NCI-H1930 (cell line): ENCODE data around the gene TBXAS1.
"Not testable (repeated sequence)": the region's sequence is repeated elsewhere in the genome, so short reads cannot be mapped to it uniquely, and the experiment has no call there.

Experiments
- DNase-seq, 2 experiments: peaks; one replicate each; lab custom pipeline; 2025; lab: John Stamatoyannopoulos, UW

TBXAS1 gene

GRCh38 chr7:139914306-139915267 is 85.5 kb downstream of the TBXAS1 start:
- DNase-seq: no peak

DNA sequence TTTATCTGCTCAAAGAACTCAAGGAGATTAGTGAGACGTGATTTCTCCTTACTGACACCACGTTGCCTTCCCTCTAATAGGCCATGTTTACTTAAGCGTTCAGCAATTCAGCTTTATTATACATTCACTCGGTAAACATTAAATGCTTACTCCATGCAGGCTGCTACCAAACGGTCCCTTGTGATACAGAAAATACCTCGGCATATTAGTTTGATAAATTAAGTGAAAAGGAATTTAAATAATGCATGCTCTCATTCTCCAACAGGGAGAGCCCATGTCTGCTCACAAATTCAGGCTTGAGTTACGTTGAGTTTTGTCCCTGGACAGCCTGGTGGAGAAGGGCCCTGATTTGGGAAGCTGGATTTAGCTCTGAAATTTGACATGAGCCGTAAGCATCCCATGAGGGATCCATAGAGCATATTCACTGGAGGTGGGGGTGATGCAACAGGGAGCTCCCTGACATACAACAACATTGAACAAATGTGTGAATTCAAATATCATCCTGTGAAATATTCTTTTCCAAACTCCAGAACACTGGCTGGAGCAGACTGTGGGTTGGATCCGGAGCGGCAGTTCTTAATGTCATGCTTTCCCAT is 86.3 kb downstream of the TBXAS1 start:
- DNase-seq: no peak

DNA sequence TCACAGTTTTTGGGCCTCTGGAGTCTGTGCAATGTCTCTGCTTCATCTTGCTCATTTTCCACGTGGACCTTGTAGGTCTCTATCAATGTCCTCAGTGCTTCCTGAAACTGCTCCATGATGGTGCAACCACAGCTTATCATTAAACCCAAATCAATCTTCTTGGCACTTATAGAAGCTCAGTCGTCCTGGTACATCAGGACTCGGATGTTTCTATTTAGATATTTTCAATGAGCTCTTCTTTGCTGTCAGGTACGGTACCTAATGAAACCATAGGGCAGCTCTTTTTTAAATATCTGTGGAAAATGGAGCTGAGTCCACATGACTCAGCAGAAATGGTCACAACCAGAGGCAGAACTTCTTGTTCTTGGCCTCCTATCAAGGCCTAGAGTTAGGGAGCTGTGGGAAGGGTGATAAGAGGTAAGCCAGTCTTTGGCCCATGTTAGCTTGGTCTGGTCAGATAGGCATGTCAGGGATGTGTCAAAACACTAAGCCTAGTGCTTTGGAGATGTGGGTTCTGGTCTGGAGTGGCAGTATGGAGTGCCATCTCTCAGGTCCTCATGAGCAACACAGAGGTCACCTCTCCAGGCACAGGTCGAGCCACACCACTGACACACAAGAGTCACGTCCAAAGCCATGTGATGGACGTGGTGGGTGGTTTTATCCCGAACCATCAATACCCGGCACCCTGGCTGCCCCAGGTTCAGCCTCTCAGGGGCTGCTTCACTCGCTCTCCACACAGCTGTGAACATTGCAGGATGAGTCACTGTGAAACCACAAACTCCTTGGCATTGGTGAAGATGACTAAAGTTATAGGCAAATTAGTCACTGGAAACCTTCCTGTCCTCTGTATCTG is 87.0 kb downstream of the TBXAS1 start:
- no peak for DNase-seq

DNA sequence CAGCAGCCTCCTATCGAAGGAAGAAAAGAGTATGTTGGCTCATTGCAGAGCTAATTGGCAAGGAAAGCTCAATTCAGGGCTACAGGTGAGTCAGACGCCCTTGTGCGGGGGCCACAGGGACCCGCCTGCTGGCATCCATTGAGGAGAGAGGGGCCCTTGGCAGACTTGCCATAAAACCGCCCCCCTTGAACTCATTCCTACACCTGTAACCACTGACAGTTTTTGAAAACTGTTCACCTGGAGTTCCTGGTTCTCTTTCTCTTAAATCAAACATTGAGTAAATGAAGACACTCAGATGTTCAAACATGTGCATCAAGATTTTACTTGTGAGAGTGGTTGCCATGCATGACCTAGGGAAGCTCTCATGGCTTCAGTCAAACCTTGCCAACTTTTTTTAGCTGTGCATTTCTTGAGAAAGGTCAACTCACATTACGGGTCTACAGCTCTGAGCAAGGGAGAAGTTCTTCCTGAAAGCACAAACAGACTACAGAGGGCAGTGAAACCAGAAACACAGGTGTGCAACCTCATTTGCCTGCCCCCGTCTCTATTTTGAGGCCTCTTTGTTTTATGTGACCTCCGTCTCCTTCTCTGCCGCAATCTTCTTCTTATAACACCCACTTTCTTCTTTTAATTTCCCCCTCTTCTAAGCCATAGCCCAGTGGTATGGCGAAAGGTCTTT is 87.8 kb downstream of the TBXAS1 start:
- DNase-seq: no peak

GRCh38 chr7:139917851-139918250 is 88.8 kb downstream of the TBXAS1 start:
- DNase-seq: no peak

GRCh38 chr7:139918480-139918879 is 89.4 kb downstream of the TBXAS1 start:
- DNase-seq: no peak

DNA sequence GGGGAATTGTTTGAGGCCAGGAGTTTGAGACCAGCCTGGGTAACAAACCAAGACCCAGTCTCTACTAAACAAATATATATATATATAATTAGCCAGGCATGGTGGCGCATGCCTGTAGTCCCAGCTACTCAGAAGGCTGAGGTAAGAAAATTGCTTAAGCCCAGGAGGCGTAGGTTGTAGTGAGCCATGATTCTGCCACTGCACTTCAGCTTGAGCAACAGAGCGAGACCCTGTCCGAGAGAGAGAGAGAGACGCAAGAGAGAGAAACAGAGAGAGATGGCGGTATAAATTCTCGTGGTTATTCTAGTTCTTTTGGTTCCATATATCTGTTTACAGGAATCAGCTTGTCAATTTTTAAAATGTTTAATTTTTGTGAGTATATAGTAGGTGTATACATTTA is 94.0 kb downstream of the TBXAS1 start:
- DNase-seq: no peak

DNA sequence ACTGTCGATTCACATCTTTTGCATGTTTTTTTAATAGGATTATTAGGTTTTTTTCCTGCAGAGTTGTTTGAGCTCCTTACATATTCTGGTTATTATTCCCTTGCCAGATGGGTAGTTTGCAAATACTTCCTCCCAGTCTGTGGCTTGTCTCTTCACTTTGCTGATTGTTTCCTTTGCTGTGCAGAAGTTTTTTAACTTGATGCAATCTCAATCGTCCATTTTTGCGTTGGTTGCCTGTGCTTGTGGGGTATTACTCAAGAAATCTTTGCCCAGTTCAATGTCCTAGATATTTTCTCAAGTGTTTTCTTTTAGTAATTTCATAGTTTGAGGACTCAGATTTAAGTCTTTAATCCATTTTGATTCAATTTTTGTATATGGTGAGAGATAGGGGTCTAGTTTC is 95.4 kb downstream of the TBXAS1 start:
- no peak for DNase-seq

- not testable (repeated sequence) for DNase-seq
Observed at GRCh38 chr7:139929221-139929620, 100.2 kb downstream of the TBXAS1 start.

- DNase-seq: no peak
Observed at GRCh38 chr7:139930286-139930965, 101.4 kb downstream of the TBXAS1 start.

GRCh38 chr7:139931190-139931934 is 102.3 kb downstream of the TBXAS1 start:
- no peak for DNase-seq

DNA sequence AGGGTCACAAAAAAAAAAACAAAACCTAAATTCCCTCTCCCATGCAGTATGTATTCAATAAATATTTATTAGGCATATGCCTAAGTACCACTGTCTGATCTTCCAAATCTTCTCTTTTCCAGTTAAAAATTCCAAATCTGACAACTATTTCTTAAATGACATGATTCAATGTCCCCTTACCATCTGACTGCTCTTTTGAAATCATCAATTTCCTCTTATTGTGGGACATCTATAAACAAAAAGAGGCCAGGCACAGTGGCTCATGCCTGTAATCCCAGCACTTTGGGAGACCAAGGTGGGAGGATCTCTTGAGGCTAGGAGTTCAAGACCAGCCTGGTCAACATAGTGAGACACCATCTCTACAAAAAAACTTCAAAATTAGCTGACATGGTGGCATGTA is 103.5 kb downstream of the TBXAS1 start:
- no peak for DNase-seq

DNA sequence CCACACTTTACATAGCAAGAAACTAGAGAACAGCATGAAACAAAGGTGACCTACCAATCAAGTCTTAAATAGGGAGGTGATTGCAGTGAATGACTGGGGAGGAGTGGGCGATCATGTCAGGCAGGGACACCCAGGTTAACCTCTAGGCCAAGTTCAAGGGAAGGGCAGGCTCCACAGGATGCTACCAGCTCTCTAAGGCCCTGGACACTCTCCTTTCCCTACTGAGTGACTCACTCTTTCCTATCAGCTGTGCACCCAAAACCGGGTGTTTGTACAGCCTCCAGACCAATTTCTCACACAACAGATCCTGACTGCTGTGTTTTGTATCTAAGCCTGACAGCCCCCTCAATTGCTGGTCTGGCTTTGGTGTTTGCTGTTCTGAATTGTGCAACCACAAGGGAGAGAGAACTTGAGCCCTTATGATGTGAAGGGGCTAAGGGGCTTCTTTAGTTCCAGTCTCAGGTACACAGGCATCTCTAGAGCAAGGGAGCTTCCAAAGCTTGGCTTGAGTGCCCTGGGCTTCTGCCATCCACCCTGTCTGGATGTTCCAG is 107.8 kb downstream of the TBXAS1 start:
- no peak for DNase-seq

GRCh38 chr7:139937715-139938114 is 108.7 kb downstream of the TBXAS1 start:
- DNase-seq: no peak

DNA sequence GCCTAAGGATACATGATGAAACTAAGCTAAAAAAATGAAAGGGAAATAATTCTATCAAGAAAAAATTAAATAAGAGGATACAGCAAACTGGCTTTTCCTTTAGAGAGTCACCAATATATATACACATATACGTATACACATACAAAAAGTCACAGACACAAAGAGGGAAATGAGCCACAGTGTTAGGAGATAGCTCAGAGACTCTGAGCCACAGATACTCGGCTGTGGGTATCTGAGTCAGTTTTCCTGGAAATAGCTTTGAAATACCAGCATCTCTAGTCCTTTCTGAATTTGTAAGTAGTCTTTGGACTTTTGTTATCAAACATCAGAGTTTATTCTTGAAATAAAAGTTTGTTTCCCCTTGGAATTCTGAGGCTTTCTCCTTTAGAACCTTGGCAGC is 111.8 kb downstream of the TBXAS1 start:
- no peak for DNase-seq

- no peak for DNase-seq
Observed at GRCh38 chr7:139941421-139941820, 112.4 kb downstream of the TBXAS1 start.

GRCh38 chr7:139941866-139942265 is 112.8 kb downstream of the TBXAS1 start:
- no peak for DNase-seq

GRCh38 chr7:139942636-139943035 is 113.6 kb downstream of the TBXAS1 start:
- DNase-seq: no peak

- no peak for DNase-seq
Observed at GRCh38 chr7:139943401-139943800, 114.3 kb downstream of the TBXAS1 start.

DNA sequence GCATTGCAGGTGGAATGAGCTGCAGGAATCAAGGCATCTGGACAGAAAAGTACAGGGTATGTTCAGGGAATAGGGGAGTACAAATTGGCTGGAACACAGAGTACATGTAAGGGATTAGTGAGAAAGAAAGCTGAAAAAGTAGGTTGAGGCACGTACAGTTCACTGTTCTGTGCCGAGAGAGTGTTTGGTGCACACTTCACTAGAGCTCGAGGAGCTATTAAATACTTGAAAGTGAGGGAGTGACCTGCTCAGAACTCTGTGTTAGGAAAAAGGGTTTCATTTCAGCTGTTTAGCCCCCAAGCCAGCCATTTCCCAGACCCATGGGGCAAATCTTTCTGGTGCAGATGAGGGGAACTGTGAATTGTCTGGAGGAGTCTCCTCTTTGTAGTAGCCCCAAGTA is 115.2 kb downstream of the TBXAS1 start:
- DNase-seq: no peak
